GM08714 (cell line): ENCODE measurements around the gene PCGF3.
A peak's percentile ranks its signal among the peaks of the same experiment; 100 is the strongest.
"Not testable (repeated sequence)": the region's sequence is repeated elsewhere in the genome, so short reads cannot be mapped to it uniquely, and the experiment has no call there.

Source experiments
- H3K4me3 ChIP-seq: fragments of 200-500 bp; sonication (Bioruptor generic); 2 replicates; pipeline ENCODE4 v1.5.1; 2014; ENCODE audit warnings: mild to moderate bottlenecking, low read length, inconsistent platforms
- ZNF274 ChIP-seq: IDR thresholded peaks from 2 replicates; pipeline ENCODE4 v1.6.1; 2012; ENCODE audit warnings: mild to moderate bottlenecking, low read depth, low read length

Gene PCGF3

DNA sequence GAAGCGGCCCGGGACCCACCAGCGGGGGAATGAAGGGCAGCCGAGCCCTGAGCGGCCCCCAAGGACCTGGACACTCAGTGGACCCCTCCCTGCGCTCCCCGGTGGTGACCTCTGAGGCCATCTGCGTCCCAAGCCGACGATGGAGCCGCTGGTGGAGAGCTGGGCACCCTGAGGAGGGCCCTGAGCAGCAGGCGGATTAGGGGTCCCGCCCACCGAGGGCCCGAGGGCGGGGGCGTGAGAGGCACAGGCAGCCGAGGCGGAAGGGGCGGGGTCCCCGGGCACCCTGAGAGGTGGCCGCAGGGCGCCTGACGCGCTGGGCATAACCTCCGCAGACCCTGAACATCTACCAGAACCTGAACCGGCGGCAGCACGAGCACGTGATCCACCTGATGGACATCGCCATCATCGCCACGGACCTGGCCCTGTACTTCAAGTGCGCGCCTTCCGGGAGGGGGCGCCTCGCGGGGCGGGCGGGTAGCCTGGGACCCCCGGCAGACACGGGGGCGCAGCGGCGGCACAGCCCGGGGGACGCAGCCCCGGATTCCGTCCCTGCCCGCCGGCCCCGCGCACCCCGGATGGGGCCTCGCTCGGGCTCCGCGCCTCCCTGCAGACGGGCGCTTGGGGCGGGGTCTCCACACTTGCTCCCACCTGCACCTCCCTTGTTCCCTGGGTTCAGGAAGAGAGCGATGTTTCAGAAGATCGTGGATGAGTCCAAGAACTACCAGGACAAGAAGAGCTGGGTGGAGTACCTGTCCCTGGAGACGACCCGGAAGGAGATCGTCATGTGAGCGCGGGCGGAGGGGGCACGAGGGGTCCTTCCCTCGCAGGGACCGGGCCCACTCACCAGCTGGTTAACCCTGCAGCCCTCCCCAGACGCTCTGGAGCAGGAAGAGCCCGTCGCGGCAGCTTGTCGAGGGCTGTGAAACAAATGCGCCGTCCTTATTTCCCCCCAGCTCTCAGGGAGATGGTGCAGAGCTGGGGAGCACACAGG lies 41.9 kb upstream of the PCGF3 start:
- TF ChIP-seq ZNF274 = no peak
- H3K4me3 ChIP-seq = peak overlapping the region; percentile 83; the same call in 1 of the 2 replicates

DNA sequence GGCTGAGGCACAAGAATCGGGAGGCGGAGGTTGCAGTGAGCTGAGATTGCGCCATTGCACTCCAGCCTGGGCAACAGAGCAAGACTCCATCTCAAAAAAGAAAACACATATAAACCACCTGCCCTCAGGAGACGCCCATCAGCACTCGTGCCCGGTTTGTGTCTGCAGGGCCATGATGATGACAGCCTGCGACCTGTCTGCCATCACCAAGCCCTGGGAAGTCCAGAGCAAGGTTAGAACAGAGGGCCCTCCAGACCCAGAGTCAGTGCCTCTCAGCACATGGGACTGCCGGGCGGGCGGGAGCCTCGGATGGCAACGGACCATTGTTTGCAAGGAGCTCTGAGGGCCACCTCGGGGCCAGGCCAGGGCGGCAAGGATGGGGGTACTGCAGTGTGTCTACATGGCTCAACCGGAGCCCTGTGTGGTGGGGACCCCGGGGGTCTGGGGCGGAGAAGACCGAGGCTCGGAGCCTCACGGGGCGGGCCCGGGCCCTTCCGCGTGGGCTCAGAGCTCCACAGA lies 40.9 kb upstream of the PCGF3 start:
- H3K4me3 ChIP-seq = no peak overlapping the region; the same call in 1 of the 2 replicates
- TF ChIP-seq ZNF274 = no peak

DNA sequence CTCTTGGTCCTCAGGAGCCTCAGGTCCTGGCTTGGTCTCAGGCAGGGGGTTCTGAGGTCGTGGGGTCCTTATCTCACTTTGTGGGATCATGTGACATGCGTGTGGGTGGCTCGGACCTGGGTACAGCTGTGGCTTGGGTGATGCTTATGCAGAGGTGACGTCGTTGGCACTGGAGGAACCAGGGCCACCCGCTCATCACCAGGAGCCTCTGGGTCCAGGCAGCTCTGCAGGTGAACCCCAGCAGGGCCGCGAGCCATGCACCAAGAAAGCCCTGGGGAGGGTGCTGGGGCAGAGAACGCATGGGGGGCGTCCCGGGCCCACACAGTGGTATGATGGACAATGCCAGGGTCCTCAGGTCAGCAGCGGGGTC lies 40.3 kb upstream of the PCGF3 start:
- H3K4me3 ChIP-seq = no peak overlapping the region
- TF ChIP-seq ZNF274 = no peak

DNA sequence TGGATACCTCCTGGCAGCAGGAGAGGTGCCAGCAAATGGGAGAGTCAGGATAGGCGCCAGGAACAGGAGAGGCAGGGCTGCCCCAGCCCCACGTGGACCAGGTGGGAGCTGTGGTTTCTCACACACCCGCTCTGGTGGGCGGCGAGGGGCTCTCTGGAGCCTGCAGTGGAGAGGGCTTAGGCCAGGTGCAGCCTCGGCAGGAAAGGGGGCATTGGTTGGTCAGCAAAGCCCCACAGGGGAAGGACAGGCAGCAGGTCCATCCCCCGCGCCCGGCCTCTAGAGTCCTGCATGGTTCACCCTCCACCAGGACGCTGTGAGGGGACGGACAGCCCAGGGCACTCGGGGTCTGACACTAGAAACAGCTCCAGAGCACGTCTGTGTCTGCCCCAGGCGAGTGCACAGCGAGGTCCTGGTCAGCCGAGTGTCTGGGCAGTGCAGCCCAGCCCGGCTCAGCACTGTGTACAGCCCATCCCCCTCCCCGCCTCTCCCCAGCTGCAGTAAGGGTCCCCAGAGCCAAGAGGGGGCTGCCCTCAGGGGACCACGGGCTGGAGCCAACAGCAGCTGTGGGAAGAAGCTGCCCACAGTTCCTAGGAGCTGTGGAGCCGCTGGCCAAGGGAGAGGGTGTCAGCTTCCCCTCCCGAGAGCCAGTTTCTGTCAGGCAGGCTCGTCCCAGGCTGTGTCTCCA lies 39.7 kb upstream of the PCGF3 start:
- no peak overlapping the region for H3K4me3 ChIP-seq
- TF ChIP-seq ZNF274 = no peak

DNA sequence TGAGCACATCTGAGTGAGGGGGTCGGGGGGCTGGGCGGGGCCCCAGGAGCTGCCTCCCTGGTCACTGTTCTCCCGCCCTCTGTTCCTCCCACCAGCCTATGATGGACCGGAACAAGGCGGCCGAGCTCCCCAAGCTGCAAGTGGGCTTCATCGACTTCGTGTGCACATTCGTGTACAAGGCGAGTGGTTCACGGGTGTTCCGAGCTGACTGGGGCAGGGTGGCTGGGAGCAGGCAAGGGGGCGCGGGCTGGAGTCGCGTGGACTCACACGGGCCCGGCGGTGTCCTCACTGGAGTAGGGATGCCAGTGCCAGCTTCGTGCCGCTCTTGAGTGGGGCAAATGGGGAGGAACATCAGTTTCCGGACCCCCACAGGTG lies 39.2 kb upstream of the PCGF3 start:
- H3K4me3 ChIP-seq = no peak overlapping the region
- no peak for TF ChIP-seq ZNF274

DNA sequence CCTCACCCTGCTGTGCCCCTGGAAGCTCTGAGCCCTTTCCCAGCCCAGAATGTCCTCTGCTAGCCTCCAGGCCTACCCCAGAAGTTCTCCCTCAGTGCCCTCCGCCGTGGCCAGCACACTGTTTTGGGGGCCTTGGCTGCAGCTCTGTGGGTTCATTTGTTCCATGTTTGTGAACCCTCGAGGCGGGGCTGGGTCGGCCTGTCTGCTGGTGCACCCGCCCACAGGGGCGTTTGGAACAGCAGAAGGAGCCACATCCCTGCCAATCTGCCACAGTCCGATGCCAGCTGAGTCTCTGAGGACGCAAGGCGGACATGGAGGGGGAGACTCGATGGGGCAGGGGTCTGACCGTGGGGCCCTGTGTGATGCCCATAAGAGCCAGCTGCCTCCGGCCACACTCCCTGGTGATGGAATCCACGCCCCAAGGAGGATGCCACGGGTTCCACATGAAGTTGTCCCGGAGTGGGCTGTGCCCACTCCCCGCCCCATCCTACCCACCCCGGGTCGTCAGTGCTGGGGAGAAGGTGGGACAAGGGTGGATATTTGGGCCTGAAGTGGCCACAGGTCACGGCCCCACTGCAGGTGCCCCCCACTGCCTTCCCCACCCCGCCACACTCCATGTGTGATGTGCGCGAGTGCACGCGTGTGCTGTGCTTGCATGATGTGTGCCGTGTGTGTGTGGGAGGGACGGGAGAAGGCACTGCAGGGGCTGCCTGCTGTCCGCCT lies 38.6 kb upstream of the PCGF3 start:
- no peak overlapping the region for H3K4me3 ChIP-seq
- TF ChIP-seq ZNF274 = no peak

DNA sequence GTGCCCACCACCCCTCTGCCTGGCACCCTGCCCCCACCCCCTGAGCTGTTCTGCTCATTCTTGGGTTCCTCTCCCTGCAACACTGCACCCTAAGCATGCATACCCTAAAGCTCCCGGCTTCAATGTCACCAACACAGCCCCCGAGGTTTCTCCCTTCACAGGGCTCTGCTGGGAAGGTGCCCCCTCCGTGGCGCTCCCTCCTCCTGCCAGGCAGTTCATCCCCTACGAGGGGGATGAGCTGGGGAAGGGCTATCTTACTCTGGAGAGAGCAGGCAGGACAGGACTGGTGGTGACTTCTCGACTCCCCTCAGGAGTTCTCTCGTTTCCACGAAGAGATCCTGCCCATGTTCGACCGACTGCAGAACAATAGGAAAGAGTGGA lies 38.1 kb upstream of the PCGF3 start:
- no peak for TF ChIP-seq ZNF274

DNA sequence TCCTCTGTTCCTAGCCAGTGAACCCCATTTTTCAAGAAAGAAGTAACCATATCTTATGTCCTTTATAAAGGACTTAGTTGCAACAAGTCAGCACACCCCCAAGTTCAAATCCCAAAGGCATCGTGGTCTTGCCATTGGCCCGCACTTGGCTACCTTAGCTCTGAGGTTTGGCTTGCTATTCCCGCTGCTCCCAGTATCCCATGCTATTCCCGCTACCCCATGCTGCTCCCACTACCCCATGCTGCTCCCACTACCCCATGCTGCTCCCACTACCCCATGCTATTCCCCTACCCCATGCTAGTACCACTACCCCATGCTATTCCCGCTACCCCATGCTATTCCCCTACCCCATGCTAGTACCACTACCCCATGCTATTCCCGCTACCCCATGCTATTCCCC lies 37.4 kb upstream of the PCGF3 start:
- H3K4me3 ChIP-seq = not testable (repeated sequence)

More for the DNA sequence above, 38.1 kb upstream of the PCGF3 start:
- no peak overlapping the region for H3K4me3 ChIP-seq

DNA sequence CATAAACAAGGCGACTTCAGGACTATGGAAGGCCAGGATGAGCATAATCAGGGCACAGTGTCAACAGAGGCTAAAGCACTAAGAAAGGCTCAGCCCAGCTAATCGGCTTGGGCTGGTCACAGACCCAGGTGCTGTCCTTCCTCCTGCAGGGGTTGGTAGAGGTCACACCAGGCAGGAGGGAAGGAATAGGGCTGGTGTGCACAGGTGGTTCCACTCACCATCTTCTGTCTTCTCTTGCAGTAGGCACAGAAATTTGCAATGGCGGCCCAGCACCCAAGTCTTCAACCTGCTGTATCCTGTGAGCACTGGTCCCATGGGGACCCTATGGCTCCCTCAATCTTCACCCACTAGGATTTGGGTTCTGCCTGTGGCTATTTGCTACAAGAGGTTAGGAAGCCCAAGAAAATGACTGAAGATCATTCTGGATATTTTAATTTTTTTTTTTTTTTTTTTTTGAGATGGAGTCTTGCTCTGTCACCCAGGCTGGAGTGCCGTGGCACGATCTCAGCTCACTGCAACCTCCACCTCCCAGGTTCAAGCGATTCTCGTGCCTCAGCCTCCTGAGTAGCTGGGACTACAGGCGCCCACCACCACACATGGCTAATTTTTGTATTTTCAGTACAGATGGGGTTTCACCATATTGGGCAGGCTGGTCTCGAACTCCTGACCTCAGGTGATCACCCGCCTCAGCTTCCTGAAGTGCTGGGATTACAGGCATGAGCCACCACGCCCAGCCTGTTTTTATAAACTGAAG lies 35.6 kb upstream of the PCGF3 start:
- not testable (repeated sequence) for H3K4me3 ChIP-seq

DNA sequence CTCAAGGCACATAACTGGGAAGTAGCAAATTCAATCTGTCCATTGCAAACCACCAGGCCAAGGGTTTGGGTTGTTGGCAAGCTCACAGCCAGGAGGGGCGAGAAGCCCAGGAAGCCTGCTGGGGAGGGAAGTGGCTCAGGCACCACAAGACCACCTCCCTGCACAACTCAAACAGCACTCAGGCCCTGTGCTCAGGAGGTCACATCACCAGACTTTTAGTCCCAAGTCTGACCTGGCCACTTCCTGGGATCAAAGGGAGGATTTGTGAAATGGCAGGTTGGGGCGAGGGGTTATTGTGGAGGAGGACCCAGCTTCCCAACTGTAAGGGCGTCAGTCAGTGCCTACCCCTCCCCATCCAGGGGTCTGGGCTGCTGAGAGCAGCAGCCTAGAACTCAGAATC lies 33.9 kb upstream of the PCGF3 start:
- H3K4me3 ChIP-seq = no peak overlapping the region
- no peak for TF ChIP-seq ZNF274

DNA sequence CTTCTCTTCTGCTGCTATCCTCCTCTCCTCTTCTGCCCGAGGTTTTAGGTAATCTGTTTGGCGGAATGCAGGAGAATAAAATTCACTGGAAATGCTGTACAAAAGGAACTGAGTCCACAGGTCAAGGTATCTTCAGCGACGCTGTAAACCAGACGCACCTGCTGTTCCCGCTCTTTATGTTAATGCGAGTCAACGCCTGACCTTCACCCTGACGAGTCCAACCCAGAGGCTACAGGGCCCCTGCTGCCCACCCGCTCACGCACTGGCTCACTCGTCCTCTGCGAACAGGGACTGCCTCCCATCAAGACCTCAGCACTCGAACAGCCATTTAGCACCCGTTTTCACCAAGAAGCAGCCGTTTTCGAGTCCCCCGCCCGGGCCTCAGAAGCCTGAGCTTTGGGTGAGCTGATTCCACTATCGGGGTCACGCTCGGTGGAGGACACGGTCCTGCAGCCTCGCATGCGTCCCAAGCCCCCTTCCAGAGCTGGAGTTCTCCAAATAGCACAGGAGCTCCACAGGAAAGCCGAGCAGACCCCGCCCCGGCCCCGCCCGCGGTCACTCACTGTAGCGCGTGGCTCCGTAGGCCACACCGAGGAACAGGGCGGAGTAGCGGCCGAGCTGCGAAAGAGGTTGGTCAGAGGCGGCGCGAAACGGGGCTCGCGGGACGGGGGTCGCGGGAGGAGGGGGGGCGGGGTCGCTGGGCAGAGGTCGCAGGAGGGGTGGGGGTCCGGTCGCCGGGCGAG lies 32.1 kb upstream of the PCGF3 start:
- TF ChIP-seq ZNF274 = no peak
- H3K4me3 ChIP-seq = peak overlapping the region; percentile 67

DNA sequence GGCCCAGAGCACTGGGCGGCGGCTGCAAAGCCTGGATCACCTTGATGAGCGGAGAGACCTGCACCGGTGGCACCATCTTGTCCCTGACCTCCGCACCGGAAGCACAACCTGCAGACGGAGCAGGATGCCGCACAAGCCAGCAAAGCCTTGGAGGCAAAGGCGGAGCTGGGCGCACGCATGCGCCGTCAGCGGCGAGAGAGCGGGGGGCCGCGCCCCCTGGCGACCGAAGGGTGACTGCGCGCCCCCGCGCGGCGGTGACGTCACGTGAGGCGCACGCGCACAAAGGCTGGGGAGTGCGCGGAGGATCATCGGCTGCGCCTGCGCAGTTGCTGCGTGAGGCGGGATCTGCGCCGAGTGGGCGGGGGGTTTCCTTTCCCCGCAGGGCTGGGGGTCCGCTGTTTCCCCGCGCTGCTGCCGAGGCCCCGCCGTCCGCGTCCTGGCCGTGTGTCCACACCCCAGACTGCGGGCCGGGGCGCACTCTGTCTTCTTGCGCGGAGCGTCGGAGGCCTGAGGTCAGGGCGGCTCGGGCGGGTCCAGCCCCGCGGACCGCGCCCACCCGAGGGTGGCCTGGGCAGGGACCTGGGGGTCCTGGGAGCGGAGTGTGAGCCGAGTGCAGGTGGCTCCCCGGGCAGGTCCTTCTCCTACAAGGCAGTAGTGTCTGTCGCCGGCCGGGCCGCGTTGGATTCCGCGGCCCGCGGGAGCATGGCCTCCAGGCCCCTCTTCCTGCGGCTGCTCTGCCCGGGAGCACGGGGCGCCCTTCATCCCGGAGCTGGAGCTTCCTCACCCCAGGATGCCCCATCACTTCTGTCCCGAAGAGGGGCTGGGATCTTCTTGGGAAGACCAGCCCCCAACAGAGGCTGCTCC lies 31.2 kb upstream of the PCGF3 start, which contains the start of the genes ATP5ME and MYL5:
TSS of gene ATP5ME (minus strand) at position 105 of the 864 bp plus-strand sequence. CDS start at position 76, 29 bp downstream.
TSS of gene MYL5 (plus strand) at position 371 of the 864 bp plus-strand sequence. CDS start 3,485 bp downstream, outside the sequence.
- TF ChIP-seq ZNF274 = no peak
- H3K4me3 ChIP-seq = peak within 1 kb of the TSS; percentile 79
